ENCODE data around the gene RNF152.

DNA sequence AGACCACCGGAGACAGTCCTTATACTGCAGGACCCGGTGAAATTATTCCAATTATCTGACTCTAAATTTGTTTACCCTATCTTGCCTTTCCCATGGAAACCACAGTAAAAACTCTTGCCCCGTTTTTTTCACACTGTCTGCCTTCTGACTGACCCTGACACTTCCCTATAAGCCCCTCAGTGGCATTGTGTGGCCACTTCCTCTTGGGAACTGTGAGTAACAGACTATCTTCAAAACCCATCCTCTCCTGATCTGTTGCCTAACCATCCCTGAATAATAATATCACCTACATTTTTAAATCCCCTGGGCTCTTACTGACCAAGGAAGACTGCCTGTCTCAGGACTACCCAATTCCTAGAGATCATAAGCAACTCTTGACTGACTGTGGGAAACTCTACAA, 42.6 kb upstream of the RNF152 start:
- TF ChIP-seq POLR2AphosphoS5 (IDR thresholded peaks at IDR 0.05): no peak
- no peak for TF ChIP-seq CTCF (IDR thresholded peaks at IDR 0.05)

All from sigmoid colon (tissue), 4 donors.